ENCODE data around the gene BORCS8.
"Not testable (repeated sequence)": the region's sequence is repeated elsewhere in the genome, so short reads cannot be mapped to it uniquely, and the experiment has no call there.

The BORCS8 gene

GRCh38 chr19:19179548-19180441 lies 12.2 kb downstream of the BORCS8 start:
- no peak for DNase-seq

- no peak for DNase-seq
Measured at GRCh38 chr19:19176950-19177349, 15.0 kb downstream of the BORCS8 start.

GRCh38 chr19:19173243-19173642 lies 18.7 kb downstream of the BORCS8 start:
- DNase-seq, result not testable (repeated sequence)

- DNase-seq, result no peak
Measured at GRCh38 chr19:19171821-19172532, 20.0 kb downstream of the BORCS8 start.

- no peak for DNase-seq
Measured at GRCh38 chr19:19170873-19171672, 20.9 kb downstream of the BORCS8 start.

GRCh38 chr19:19170053-19170872 lies 21.7 kb downstream of the BORCS8 start, which contains the start of gene MEF2B:
Gene MEF2B (minus strand): TSS chr19:19170263. CDS start chr19:19150735, 19,528 bp downstream.
- DNase-seq, result peak; percentile 52

- DNase-seq, result no peak
Measured at GRCh38 chr19:19169236-19170052, 22.5 kb downstream of the BORCS8 start.

GRCh38 chr19:19167612-19168011 lies 24.3 kb downstream of the BORCS8 start:
- DNase-seq, result no peak

GRCh38 chr19:19165396-19165795 lies 26.6 kb downstream of the BORCS8 start:
- no peak for DNase-seq

- no peak for DNase-seq
Measured at GRCh38 chr19:19162495-19162894, 29.5 kb downstream of the BORCS8 start.

GRCh38 chr19:19160461-19161035 lies 31.4 kb downstream of the BORCS8 start:
- DNase-seq, result no peak

- no peak for DNase-seq
Measured at GRCh38 chr19:19159534-19159933, 32.4 kb downstream of the BORCS8 start.

- DNase-seq, result no peak
Measured at GRCh38 chr19:19157808-19158207, 34.1 kb downstream of the BORCS8 start.

GRCh38 chr19:19155495-19156219 lies 36.3 kb downstream of the BORCS8 start:
- no peak for DNase-seq

- DNase-seq, result no peak
Measured at GRCh38 chr19:19154768-19155494, 37.0 kb downstream of the BORCS8 start.

- no peak for DNase-seq
Measured at GRCh38 chr19:19152668-19153384, 39.1 kb downstream of the BORCS8 start.

GRCh38 chr19:19151418-19151817 lies 40.5 kb downstream of the BORCS8 start:
- DNase-seq, result no peak

GRCh38 chr19:19149435-19149834 lies 42.5 kb downstream of the BORCS8 start:
- no peak for DNase-seq

GRCh38 chr19:19148504-19148903 lies 43.4 kb downstream of the BORCS8 start:
- DNase-seq, result not testable (repeated sequence)
